GM18499 (cell line): ENCODE results near the gene GSG1L.
"Not testable (repeated sequence)": the region's sequence is repeated elsewhere in the genome, so short reads cannot be mapped to it uniquely, and the experiment has no call there.

Experiments
- ATAC-seq: cut with Tn5 transposase; IDR thresholded peaks from one replicate; pipeline ENCODE4 v1.9.1; 2021; ENCODE audit warnings: moderate number of reproducible peaks; ENCODE audit not compliant: insufficient read depth, unreplicated experiment

The GSG1L gene

DNA sequence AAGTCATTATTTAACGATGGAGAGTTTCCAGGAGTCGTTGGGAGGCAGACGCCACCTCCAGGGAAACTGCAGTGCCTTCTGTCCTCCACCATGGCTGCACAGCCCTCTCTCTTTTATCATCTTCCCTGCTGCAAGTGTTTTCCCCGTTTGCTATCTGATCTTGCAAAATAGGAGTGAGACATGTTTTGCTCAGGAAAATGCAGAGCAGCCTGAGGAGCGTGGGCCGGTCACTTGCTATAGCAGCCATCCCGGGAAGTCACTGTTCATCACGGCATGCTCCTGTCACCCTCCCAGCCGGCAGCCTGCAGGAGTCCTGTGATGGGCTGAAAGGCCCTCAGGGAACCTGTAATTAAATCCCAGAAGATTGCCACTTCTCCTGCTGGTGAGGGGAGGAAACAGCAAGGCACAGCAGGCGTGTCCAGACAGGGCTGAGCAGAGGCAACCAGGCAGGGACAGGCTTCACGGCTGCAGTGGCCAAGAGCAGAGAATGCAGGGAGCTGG, 143.1 kb downstream of the GSG1L start:
- ATAC-seq = no peak

- no peak for ATAC-seq
Measured at GRCh38 chr16:27918755-27919154, 144.8 kb downstream of the GSG1L start.

- no peak for ATAC-seq
Measured at GRCh38 chr16:27917949-27918348, 145.6 kb downstream of the GSG1L start.

DNA sequence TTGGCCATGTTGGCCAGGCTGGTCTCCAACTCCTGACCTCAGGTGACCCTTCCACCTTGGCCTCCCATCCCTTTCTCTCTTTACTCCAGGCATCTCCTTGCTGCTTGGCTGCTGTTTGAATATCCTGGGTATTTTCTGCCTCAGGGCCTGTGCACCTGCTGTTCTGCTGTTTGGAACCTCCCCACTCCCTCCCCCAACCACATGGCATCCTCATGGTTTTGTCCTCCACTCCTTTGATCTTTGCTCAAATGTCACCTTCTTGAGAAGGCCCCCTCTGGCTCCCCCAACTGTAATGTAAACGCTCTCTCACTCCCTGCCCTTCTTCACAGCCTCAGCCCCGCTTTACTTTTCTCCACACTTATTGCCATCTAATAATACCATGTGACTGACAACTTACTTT, 152.0 kb downstream of the GSG1L start:
- ATAC-seq = no peak

DNA sequence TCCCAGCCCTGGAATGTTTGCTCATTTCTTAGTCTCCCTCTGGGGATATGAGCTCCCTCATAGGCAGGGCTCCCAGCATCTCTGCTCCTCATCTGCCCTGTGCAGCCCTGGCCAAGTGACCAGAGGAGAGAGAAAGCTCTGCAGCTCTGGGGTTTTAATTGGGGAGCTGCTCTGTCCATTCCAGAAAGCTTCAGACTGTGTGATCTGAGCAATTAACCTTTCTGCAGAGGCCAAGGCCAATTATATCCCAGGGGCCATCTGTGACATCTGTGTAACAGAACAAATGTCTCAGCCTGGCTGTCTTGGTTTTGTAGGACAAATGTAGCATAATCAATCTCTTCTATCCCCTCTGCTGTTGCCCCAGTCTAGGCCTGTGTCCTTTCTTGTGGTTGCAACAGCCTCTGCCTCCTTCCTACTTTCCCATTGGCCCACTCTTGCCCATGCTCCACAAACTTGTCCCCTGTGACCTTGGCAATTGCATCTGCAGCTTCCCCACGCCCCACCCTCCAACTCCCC, 156.0 kb downstream of the GSG1L start:
- no peak for ATAC-seq

DNA sequence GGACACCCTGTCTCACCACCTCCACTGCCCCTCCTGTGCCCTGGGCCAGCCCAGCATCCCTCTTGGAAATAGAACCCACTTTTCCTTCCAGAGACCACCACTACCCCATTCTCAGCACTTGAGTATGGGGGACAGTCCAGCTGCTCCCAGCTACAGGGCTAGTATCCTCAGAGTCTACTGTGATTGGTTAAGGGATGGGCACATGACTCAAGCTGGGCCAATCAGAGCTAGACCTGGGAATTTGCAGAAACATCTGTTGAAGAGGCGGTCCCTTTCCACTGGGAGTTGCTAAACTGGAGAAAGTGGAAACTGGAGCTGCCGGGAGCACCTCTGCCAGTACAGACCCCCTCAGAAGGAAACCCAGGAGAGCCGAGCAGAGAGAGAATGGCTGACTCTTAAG, 156.6 kb downstream of the GSG1L start:
- no peak for ATAC-seq

GRCh38 chr16:27903046-27903655, 160.4 kb downstream of the GSG1L start:
- no peak for ATAC-seq

DNA sequence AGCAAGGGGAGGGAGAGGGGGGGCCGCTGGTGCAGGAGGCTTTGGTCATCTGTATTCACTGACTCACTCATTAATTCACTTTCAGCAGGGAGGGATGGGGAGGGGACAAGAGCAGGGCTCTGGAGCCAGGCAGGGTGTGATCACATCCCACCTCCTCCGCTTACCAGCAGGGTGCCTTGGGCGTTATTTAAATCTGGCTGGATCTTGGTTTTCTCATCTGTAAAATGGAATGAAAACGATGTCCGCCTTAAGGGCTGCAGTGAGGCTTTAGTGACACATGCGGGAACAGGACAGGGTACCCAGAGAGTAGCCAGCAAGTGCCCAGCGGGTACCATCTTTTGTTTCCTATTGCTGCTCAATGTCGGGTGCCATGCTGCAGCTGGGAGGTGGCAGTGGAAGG, 161.0 kb downstream of the GSG1L start:
- no peak for ATAC-seq

DNA sequence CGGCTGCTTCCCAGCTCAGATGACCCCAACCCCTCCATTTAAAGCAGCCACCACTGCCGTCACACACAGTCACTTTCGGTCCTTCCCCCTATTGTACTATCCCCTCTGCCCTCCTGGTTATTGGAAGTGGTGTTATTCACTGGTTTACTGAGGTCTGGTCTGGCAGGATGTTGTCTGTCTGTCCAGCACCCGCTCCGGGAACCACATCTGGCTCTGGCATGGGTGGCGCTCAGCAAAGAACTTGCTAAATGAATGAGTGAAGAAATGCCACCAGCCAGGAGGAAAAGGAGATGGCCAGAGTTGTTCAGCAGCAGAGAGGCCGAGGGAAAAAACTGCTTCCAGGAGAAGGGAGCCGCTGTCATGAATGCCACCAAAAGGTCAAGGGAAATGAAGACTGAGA, 161.6 kb downstream of the GSG1L start:
- ATAC-seq = no peak

- no peak for ATAC-seq
Measured at GRCh38 chr16:27899736-27900135, 163.8 kb downstream of the GSG1L start.

GRCh38 chr16:27894386-27894785, 169.1 kb downstream of the GSG1L start:
- no peak for ATAC-seq

DNA sequence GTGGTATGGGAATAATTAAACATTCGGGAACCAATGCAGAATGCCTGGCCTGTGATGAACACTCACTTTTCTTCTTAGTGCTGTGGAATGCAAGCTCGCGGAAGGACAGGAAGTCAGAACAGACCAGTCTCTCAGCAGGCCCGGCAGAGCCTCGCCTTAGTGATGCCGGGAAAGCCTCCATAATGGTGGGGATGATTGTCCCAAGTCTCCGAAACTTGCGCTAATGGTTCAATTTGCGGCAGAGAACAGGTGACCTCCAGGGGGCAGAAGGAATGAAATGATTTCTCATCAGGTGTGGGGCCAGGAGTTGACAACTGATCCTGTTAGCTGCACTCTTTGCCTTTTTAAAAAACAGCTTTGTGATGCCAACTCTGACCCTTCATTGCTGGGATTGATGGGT, 170.6 kb downstream of the GSG1L start:
- ATAC-seq = no peak

DNA sequence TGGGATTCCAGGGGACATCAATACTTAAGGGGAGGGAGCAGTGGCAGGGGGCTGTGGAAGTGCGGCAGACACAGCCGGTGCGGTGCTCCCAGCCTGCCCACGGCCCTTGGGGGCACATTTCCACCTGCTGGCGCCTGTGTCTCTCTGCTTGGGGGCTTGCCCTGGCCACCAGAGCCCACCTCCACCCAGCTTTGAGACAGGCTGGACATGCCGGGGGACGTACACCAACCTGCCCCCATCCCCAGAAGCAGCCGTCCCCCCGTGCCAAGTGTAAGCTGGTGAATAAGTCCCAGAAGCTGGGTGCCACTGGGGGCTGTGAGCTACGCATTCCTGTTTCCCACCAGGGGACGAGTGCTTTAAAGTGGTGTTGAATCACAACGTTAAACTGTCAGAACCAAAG, 172.6 kb downstream of the GSG1L start:
- no peak for ATAC-seq

DNA sequence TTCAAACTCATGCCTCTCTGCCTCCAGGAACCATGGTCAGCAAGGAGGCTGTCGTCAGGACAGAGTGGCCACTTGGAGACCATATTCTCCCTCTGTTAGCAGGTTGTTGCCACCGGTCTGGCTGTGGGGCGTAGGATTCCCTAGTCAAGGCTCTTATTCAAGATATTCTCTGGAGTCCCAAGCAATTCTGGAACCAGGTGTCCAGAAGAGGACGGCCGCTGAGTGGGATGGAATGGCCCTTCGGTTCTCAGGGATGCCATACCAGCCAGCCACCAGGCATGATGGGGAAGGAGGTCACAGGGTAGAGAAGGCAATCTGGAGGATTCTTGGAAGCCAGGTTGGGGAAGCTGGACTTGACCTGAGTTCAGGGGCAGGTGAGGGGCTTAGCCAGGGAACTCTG, 173.5 kb downstream of the GSG1L start:
- no peak for ATAC-seq

DNA sequence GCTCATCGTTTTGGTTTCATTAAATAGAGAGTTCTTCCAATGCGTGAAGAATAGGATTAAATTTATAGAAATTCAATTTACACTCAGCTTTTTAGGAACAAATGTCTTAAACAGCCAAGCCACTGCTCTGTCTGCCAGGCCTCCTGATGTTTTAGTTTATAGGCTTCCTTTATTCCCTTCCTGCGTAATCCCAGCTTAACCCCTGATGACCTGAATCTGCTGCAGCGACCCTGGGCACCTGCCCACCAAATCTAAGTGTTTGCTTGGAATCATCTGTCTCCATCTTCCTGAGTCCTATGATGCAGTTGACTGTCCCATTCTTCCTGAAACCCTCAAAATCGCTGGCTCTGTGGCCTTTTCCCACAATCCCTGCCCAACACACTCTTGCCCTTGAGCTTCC, 179.9 kb downstream of the GSG1L start:
- no peak for ATAC-seq

DNA sequence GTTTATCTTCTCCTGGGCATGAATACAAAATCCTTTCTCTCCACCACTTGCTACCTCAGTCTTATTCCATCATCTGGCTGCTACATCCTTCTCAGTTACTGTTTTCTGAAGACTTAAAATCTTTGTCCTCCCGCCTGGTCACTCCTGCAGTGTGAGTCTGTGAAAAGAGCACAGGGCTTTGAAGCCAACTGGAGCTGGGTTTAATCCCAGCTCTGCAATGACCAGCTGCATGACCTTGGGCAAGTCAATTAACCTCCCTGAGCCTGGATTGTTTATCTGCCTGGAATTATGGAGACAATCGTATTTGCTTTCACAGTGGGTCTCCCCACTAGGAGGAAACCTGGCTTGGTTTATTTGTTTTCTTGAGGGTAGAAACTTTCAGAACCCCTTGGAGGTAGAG, 183.2 kb downstream of the GSG1L start:
- ATAC-seq = no peak

GRCh38 chr16:27879601-27880247, 183.8 kb downstream of the GSG1L start:
- ATAC-seq = no peak

DNA sequence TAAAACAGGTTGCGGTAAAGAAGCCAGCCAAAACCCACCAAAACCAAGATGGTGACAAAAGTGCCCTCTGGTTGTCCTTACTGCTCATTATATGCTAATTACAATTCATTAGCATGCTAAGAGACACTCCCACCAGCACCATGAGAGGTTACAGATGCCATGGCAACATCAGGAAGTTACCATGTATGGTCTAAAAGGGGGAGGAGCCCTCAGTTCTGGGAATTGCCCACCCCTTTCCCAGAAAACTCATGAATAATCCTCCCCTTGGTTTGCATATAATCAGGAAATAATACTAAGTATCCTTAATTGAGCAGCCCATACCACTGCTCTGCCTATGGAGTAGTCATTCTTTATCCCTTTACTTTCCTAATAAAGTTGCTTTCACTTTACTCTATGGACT, 190.9 kb downstream of the GSG1L start:
- not testable (repeated sequence) for ATAC-seq

GRCh38 chr16:27870116-27870798, 193.3 kb downstream of the GSG1L start:
- no peak for ATAC-seq

- no peak for ATAC-seq
Measured at GRCh38 chr16:27869411-27869810, 194.1 kb downstream of the GSG1L start.

GRCh38 chr16:27868180-27868579, 195.3 kb downstream of the GSG1L start:
- no peak for ATAC-seq
